Kidney (tissue), 14 donors: ENCODE data around the gene ERCC3. TPM values are rescaled to one million over a fixed set of nuclear protein-coding genes. Genes with fewer than 3 reads are reported as not detected.
"Not testable (repeated sequence)": the region's sequence is repeated elsewhere in the genome, so short reads cannot be mapped to it uniquely, and the experiment has no call there.

ENCODE experiments used
- DNase-seq, 5 donors: peaks; one replicate each; pipeline ENCODE4 v3.0.0-alpha.2; 2013 to 2020
- FAIRE-seq: peaks from 2 replicates; lab custom pipeline; 2012; peaks lifted over from hg19 to GRCh38; lab: Jason Lieb, UNC
- H3K27ac ChIP-seq, 2 donors: one replicate each; pipeline ENCODE4 v1.7.0; 2013; ENCODE audit warnings: low read depth in 2 of 2, low read length in 2 of 2, inconsistent platforms in 1 of 2
- H3K27me3 ChIP-seq: one replicate; pipeline ENCODE4 v1.7.1; 2013; ENCODE audit warnings: low read length, inconsistent platforms; ENCODE audit not compliant: control insufficient read depth, insufficient read depth
- H3K36me3 ChIP-seq, 3 donors: one replicate each; pipeline versions ENCODE4 v1.7.0 to v1.7.1; 2013; ENCODE audit warnings: low read length in 3 of 3, control low read depth in 1 of 3, inconsistent platforms in 1 of 3; ENCODE audit not compliant: insufficient read depth in 3 of 3, control insufficient read depth in 2 of 3
- H3K4me1 ChIP-seq, 3 donors: one replicate each; pipeline versions ENCODE4 v1.7.0 to v1.7.1; 2013; ENCODE audit warnings: low read length in 3 of 3, inconsistent platforms in 1 of 3, low read depth in 1 of 3; ENCODE audit not compliant: control insufficient read depth in 2 of 3, insufficient read depth in 2 of 3
- H3K4me3 ChIP-seq, 3 donors: one replicate each; pipeline versions ENCODE4 v1.7.0 to v1.8.1; 2013; ENCODE audit warnings: low read length in 3 of 3, control low read depth in 1 of 3, inconsistent platforms in 1 of 3
- H3K9ac ChIP-seq, 3 donors: one replicate each; pipeline versions ENCODE4 v1.7.0 to v1.7.1; 2013; ENCODE audit warnings: low read length in 3 of 3, control low read depth in 1 of 3, inconsistent platforms in 1 of 3
- H3K9me3 ChIP-seq, 3 donors: one replicate each; pipeline versions ENCODE4 v1.7.0 to v1.7.1; 2013; ENCODE audit warnings: low read length in 3 of 3, control low read depth in 1 of 3, inconsistent platforms in 1 of 3; ENCODE audit not compliant: control insufficient read depth in 2 of 3, insufficient read depth in 1 of 3
- CTCF ChIP-seq: IDR thresholded peaks from 3 replicates; pipeline ENCODE4 v1.5.1; 2012; ENCODE audit warnings: mild to moderate bottlenecking, moderate library complexity, borderline replicate concordance; ENCODE audit not compliant: insufficient read depth; ENCODE audit errors: extremely low read depth
- intact Hi-C: fragments of 100-400 bp; cut with DNase I; formaldehyde crosslinking; loops from one replicate; pipeline ENCODE4 v1.11.1; 2022
- polyA plus RNA-seq: library from polyadenylated mRNA; stranded (reverse); fragments of 350-450 nt; fragmentation: Illumina TruSeq; extraction: RNeasy Lipid Tissue Mini Kit (QIAGEN cat#74804); gene quantifications from one replicate; pipeline ENCODE4 v1.2.3, GENCODE V29; 2014; ENCODE audit warnings: low read depth, low replicate concordance; ENCODE audit not compliant: insufficient read depth
- total RNA-seq: library from RNA; stranded (reverse); fragmentation: NEBNext Ultra II Directional; extraction: Animal tissue kit (Norgen Biotek cat#: 25700); gene quantifications from one replicate; pipeline ENCODE4 v1.2.1, GENCODE V29; 2021
- donor health status: control.
- donor health status: control.
- donor health status: control.
- donor health status: control.
- donor health status: control.
- donor health status: DM: yes; HTN: yes; CAD: no.
- donor health status: Normal renal cell carcinoma (clear cell type).

The ERCC3 gene
- total and polyA plus RNA-seq, 2 donors from 2014 or later, result 23.5 to 37.1 TPM

- no peak for FAIRE-seq
- Histone ChIP-seq H3K27me3 (no peaks in the 10 kb centered on the region), H3K36me3 (no peaks in the 10 kb centered on the region), H3K4me1 (no peaks in the 10 kb centered on the region), H3K9me3 (peaks cover 0 to 4% (median 0%) of the 10 kb centered on the region in 3 donors), H3K27ac (no peak overlapping the region), H3K9ac (no peak overlapping the region), H3K4me3 (no peak overlapping the region)
- intact Hi-C loops, result no loop called here
- TF ChIP-seq CTCF, result no peak
- DNase-seq, result peak in 3 of 5 donors; percentile 35 to 73 (median 45)
Measured at GRCh38 chr2:127226520-127227263, 67.3 kb downstream of the ERCC3 start.

- Histone ChIP-seq H3K4me3 (no peak overlapping the region), H3K27me3 (no peaks in the 10 kb centered on the region), H3K9ac (no peak overlapping the region), H3K27ac (no peak overlapping the region), H3K36me3 (no peaks in the 10 kb centered on the region), H3K4me1 (no peaks in the 10 kb centered on the region), H3K9me3 (peaks cover 0 to 4% (median 0%) of the 10 kb centered on the region in 3 donors)
- intact Hi-C loops, result no loop called here
- no peak for FAIRE-seq
- TF ChIP-seq CTCF, result no peak
- DNase-seq, result no peak
Measured at GRCh38 chr2:127226132-127226519, 67.8 kb downstream of the ERCC3 start.

GRCh38 chr2:127225186-127225960 lies 68.6 kb downstream of the ERCC3 start:
- Histone ChIP-seq H3K9ac (no peak overlapping the region), H3K27ac (no peak overlapping the region), H3K4me1 (peaks cover 0 to 3% (median 0%) of the 10 kb centered on the region in 3 donors), H3K9me3 (peaks cover 0 to 4% (median 0%) of the 10 kb centered on the region in 3 donors), H3K36me3 (no peaks in the 10 kb centered on the region), H3K27me3 (no peaks in the 10 kb centered on the region), H3K4me3 (no peak overlapping the region)
- TF ChIP-seq CTCF, result no peak
- no peak for FAIRE-seq
- intact Hi-C loops, result no loop called here
- no peak for DNase-seq

GRCh38 chr2:127224135-127224534 lies 69.8 kb downstream of the ERCC3 start:
- H3K27ac ChIP-seq, H3K4me3 ChIP-seq, H3K9ac ChIP-seq, intact Hi-C loops, H3K9me3 ChIP-seq, H3K4me1 ChIP-seq, H3K27me3 ChIP-seq, DNase-seq, FAIRE-seq, H3K36me3 ChIP-seq: not testable (repeated sequence)
